Stimulated activated CD8-positive, alpha-beta memory T cell treated with anti-CD3 and anti-CD28 coated beads, Interleukin-2, amount 100 ng/mL, for 48 hours (primary cell): ENCODE data around the gene NALCN.

Source experiments
- DNase-seq, 2 donors: peaks; one replicate each; pipeline ENCODE4 v3.0.0-alpha.2; 2020; ENCODE audit warnings: low read depth in 2 of 2

The NALCN gene

DNA sequence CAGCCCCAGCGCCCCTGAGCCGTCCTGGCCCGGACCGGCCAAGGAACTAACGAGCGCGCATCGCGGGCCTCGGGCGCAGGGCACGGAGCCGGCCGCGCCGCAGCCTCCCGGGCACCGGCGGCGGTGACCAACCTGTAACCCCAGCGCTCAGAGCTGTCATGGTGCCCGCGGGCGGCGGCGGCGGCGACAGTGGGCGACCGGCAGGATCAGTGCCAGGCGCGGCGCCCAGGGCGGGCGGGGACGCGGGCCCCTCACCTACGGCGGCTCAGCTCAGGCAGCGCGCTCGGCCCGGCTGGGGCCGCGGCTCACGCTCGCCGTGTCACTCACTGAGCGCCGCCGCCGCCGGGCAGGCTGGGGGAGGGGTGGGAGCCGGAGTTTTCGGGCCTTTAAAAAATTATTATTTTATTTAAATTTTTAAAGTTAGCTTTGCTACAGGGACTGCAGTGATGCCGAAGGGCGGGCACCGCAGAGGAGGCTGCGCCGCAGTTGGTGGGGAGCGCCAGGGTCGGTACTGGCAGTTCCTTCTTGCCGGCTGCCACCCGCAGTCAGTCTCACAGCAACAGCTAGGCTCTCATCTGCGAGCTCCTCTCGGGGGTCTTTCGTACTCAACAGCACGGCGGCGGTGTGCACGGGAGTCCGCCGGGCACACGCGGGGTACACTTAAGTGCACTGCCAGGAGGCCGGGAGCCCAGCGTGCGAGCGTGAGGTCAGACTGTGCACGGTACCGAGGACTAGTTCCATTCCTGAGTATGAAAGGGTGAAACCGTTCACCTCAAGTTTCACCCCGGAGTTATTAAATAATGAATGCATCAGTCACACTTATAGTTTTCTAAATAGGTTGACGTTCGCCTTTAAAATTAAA lies at the start of gene NALCN:
TSS of gene NALCN (minus strand) at position 328 of the 862 bp plus-strand sequence. CDS start 17,382 bp downstream, outside the sequence.
- no peak for DNase-seq

GRCh38 chr13:101465877-101466276 lies 49.6 kb upstream of the NALCN start:
- no peak for DNase-seq

DNA sequence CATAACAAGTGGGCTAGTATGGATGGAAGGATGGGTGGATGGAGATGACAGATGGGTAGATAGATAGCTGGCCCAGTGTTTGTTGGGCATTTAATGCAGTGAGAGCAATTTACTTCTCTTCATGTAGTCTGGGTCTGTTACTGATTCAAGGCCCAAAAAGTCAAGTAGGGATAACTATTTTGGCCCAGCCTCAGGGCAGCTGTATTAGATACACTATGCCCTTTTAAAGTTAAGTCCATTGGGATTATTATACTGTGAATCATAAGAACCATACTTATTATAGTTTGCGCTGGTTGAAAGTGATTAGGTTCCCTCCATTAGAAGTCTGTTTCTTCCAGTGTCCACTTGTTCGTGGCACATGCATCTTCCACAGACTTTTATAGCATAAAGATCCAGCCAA lies 40.9 kb upstream of the NALCN start:
- no peak for DNase-seq

GRCh38 chr13:101455863-101456262 lies 39.6 kb upstream of the NALCN start:
- no peak for DNase-seq

GRCh38 chr13:101454767-101455166 lies 38.5 kb upstream of the NALCN start:
- DNase-seq = no peak

DNA sequence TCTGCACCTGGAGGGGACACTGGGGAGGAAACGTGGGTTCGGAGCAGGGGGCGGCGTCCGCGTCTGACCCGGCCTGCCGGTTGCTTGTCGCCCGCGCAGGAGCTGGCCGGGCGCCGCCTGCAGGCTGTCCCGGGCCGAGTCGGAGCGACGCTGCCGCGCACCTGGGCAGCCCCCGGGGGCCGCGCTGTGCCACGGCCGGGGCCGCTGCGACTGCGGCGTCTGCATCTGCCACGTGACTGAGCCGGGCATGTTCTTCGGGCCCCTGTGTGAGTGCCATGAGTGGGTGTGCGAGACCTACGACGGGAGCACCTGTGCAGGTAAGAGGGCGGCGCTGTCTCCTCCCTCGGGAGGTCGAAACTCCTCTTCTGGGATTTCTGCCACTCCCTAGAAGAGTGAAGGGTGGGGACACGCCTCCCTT lies 37.5 kb upstream of the NALCN start:
- DNase-seq = no peak

DNA sequence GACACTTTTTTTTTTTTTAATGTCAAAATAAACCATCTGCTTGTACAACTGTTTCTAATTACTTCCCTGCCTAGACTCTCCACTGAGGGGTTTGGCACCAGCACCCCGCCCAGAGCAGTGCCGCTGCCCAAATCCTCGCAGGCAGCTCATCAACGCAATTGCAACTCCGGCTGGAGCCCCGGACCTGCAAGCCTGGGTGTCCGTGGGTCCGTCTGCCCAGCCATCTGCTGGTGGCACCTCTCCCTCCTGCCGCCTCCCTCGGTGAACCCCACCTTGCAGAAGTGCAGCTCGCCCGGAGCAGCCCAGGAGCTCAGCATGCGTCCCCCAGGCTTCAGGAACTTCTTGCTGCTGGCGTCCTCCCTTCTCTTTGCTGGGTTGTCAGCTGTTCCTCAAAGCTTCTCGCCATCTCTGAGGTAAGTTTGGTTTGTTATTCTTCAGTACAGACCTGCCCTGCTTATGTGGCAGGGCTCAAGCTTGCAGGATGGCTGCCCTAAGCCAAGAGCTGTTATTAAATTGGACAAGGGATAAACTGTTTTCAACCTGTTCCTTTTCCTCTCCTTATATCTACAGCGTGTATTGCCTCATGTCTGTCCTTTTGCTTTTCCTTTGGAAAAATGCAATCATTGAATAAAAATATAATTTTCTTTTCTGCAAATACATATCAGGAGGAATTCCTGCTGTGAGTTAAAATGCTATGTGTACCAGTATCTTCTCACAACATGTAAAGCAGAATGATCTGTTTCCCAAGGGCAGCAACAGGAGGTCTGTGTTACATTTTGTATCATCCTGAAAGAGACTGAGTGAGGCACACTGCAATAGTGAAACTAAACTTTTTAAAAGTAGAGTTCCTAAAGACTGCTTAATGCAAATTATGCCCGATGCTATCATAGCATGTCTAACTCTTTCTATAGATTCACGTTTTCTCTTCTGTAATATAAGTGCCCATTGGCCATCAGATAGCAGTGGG lies 36.5 kb upstream of the NALCN start, which contains the start of gene ITGBL1:
TSS of gene ITGBL1 (plus strand) at position 157 of the 967 bp plus-strand sequence. CDS start at position 316, 159 bp downstream.
- DNase-seq = no peak

DNA sequence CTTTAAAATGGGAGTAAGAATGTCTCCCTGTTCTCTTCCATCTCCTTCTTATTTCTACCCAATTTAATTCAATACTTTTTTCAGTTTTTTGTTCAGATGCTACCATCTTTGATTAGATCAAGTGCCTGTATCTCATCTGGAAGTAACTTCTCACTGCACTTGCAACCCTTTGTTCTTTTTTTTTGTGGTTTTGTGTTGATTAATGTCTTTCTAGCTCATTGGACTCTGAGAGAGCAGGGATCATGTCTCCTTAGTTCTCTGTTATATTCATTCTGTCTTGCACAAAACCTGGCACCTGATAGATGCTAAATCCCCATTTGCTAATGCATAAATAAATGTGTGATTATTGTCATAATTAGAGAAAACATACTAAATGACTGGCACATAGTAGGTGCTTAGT lies 35.3 kb upstream of the NALCN start:
- DNase-seq = no peak

GRCh38 chr13:101450749-101451130 lies 34.4 kb upstream of the NALCN start:
- no peak for DNase-seq

DNA sequence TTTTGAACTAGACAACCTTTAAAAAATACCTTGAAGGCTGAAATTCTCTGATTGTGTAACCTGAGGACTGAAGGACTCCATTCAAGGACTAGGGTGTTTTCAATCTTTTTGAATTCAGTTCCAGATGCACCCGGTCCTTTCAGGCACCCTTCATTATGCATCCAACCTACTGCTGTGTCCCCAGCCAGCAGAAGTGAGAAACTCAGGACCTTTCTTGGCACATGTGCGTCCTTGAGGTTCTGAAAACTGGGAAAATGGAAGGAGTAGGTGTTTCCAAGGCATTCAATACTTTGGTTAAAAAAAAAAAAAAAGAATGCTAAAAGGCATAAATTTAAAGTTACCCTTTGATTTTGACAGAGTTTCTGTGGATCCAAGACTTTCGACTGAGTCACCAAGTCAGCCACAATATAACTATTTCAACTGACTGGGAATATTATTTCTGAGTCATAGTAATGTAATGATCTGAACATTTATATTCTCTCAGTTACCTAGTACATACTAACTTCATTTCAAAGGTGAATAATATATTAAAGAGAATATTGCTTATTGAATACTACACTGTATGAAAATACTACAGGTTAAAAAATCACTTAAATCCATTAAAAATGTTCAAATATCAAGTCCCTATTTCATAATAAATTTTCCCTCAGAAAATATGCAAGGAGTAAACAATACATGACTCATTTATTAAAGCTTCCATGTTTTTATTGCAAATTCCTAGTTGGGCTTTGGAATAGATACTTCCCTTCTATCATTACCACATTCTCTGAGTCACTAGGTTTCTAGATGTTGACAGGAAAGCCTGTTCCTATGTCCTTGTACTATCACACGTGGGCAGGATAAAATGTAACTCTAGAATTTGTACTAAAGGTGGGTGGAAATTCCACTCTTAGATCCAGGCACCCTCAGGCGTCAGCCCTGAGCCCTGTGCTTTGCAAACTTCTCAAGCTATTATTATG lies 33.8 kb upstream of the NALCN start:
- DNase-seq = no peak

DNA sequence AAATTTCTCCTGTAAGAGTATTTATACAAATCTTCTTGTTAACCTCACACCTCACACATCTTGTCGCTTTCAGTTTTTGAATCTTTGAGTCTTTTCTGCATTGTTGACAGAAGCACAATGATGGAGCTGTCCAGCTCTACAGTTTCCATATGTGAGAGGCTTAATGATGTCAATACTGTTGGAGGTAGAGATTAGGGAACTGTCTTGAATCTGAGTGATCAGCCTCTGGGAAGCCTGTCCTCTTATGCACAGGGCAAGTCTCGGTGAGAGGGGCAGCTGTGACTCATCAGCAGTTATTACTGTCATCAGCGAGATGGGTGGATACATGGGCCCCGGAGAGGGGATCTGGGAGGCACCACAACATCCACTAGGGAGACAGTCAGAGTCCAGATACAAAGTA lies 31.5 kb upstream of the NALCN start:
- no peak for DNase-seq

GRCh38 chr13:101434486-101434885 lies 18.2 kb upstream of the NALCN start:
- DNase-seq = no peak

GRCh38 chr13:101433895-101434294 lies 17.6 kb upstream of the NALCN start:
- no peak for DNase-seq

GRCh38 chr13:101429733-101430132 lies 13.4 kb upstream of the NALCN start:
- no peak for DNase-seq

DNA sequence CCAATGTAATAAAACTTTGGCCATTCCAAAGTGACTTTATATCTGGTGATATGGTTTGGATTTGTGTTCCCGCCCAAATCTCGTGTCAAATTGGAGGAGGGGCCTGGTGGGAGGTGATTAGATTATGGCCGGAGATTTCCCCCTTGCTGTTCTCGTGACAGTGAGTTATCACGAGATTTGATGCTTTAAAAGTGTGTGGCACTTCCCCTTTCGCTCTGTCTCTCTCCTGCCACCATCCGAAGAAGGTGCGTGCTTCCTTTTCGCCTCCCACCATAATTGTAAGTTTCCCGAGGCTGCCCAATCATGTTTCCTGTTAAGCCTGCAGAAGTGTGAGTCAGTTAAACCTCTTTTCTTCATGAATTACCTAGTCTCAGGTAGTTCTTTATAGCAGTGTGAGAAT lies 9.3 kb upstream of the NALCN start:
- DNase-seq = no peak

DNA sequence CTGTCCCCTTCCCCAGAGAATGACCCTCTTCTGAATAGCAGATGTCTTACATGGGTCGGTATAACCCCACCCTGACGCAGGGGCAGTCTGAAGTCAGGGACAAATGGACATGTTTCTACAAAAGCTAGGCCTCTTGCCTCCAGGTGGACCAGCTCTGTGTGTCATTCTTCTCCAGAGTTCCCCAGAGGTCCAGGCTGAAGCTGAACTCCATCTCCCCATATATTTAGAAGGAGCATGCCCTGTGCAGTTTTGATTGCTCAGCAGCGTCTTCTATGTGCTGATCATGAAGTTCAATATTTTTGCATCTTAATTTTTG lies 8.8 kb upstream of the NALCN start:
- DNase-seq = no peak

DNA sequence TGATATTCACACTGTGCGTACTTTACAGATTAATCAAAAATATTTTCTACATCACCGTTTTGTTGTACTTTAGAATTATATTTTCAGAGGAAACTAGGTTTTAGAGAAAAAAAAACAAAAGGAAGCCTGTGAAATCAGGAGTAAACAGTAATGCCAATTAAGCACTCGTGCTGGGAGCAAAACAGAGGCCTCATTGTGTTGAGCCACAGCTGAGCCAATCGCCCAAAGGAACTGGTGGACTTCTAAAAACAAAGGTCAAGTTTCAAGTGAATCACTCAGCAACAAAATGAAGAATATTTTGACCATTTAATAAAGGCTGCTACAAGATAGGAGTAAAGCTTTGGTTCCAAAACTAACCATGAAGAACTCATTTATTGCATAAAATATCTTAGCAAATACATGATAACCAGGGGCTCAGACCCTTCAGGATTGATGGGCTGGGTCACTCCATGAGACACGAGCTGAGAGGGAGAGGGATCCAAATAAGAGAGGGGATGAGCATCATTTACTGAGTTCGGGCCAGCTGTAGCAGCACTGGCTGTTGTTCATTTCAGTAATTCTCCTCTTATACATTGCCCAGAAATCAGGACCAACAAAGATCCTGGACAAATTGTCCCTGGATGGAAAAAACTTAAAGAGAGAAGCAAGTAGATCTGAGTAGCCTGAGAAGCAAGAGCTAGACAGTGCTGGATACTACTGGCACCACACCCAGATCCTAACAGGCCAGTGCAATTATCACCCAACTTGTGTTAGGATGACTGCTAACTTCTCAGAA lies 8.3 kb upstream of the NALCN start:
- no peak for DNase-seq

- DNase-seq = no peak
These were observed 7.6 kb upstream of the NALCN start for GRCh38 chr13:101423872-101424271.

DNA sequence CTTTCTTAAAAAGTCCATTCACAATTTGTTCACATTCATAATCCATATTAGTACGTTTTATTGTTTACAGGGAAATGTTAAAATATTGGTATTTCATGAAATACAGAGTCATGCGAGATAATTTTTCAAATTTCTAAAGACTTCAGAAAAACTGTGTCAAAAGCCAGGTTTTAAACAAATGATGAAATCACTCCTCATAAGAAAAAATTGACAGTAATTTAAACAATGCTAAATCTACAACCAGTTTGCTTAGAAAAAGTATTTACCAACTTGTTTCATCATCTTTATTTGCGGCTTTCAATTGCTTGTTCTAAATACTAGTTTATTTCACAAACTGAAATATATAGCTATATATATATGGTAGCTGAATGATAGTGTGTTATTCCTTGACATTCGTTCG lies 1.2 kb upstream of the NALCN start:
- no peak for DNase-seq

GRCh38 chr13:101417043-101417406 lies 717 bp upstream of the NALCN start:
- no peak for DNase-seq
